Cardiac fibroblast (primary cell): ENCODE data around the gene CNGB1.
"Not testable (repeated sequence)": the region's sequence is repeated elsewhere in the genome, so short reads cannot be mapped to it uniquely, and the experiment has no call there.

Experiments used
- DNase-seq, 2 donors: peaks; one replicate each; pipeline versions ENCODE4 v3.0.0 to v3.0.0-alpha.2; 2010; ENCODE audit warnings: low read depth in 2 of 2
- H3K4me3 ChIP-seq, 2 donors: replicated peaks in 1 of 2; 1 replicate in 1 of 2; 2 replicates in 1 of 2; pipeline ENCODE4 v1.5.1; 2011; ENCODE audit warnings: low read depth in 2 of 2, low read length in 2 of 2, mild to moderate bottlenecking in 2 of 2, moderate library complexity in 1 of 2
- CTCF ChIP-seq: IDR thresholded peaks from one replicate; pipeline ENCODE4 v1.5.1; 2011; ENCODE audit warnings: low read depth, mild to moderate bottlenecking, low read length, inconsistent platforms

CNGB1 gene

GRCh38 chr16:57897996-57898395 lies 72.9 kb downstream of the CNGB1 start:
- H3K4me3 ChIP-seq = no peak overlapping the region
- no peak for DNase-seq
- TF ChIP-seq CTCF = no peak

- no peak for DNase-seq
- no peak for TF ChIP-seq CTCF
- H3K4me3 ChIP-seq = no peak overlapping the region
Observed at GRCh38 chr16:57897053-57897784, 73.7 kb downstream of the CNGB1 start.

- DNase-seq, H3K4me3 ChIP-seq: not testable (repeated sequence)
Observed at GRCh38 chr16:57895081-57895547, 75.8 kb downstream of the CNGB1 start.

- DNase-seq = no peak
- no peak for TF ChIP-seq CTCF
- H3K4me3 ChIP-seq = no peak overlapping the region
Observed at GRCh38 chr16:57894390-57895080, 76.4 kb downstream of the CNGB1 start.

- peak; percentile 85 to 100 for DNase-seq
- no peak overlapping the region for H3K4me3 ChIP-seq
- TF ChIP-seq CTCF = no peak
Observed at GRCh38 chr16:57893559-57894389, 77.2 kb downstream of the CNGB1 start.

GRCh38 chr16:57893217-57893558 lies 77.7 kb downstream of the CNGB1 start:
- DNase-seq = peak in 1 of 2 donors; percentile 31
- peak overlapping the region in 1 of 2 donors; percentile 2 for H3K4me3 ChIP-seq
- no peak for TF ChIP-seq CTCF

- no peak for TF ChIP-seq CTCF
- H3K4me3 ChIP-seq = peak overlapping the region in 1 of 2 donors; percentile 2
- peak; percentile 23 to 84 for DNase-seq
Observed at GRCh38 chr16:57892447-57893096, 78.4 kb downstream of the CNGB1 start.
